WTC11 (cell line): Measurements from ENCODE around the gene SLC43A3. TPM values are rescaled to one million over a fixed set of nuclear protein-coding genes. Genes with fewer than 3 reads are reported as not detected.

Experiments
- ATAC-seq: fragments of 200-7000 bp; cut with Tn5 transposase; 2 replicates; pipeline ENCODE4 v1.10.0; 2021; ENCODE audit warnings: mild to moderate bottlenecking, moderate library complexity
- CTCF ChIA-PET: fragments of 300-600 bp; sonication (Branson Sonifier 250); formaldehyde crosslinking; loops from one replicate; lab custom pipeline; 2021; ENCODE audit warnings: antibody characterized with exemption; lab: Charles Lee
- POLR2A ChIA-PET: fragments of 350-600 bp; sonication (Branson Sonifier 250); formaldehyde crosslinking; loops from one replicate; lab custom pipeline; 2021; ENCODE audit warnings: antibody characterized with exemption; lab: Charles Lee
- DNase-seq: peaks from one replicate; pipeline ENCODE4 v3.0.0; 2021; ENCODE audit warnings: low spot score
- H3K27ac Mint-ChIP-seq: 2 replicates; pipeline ENCODE4 v1.8.0; 2021; ENCODE audit warnings: mixed read lengths
- H3K27me3 Mint-ChIP-seq: 2 replicates; pipeline ENCODE4 v1.8.0; 2021; ENCODE audit warnings: low read depth, mild to moderate bottlenecking, moderate library complexity, mixed read lengths
- H3K36me3 Mint-ChIP-seq: 2 replicates; pipeline ENCODE4 v1.8.0; 2021; ENCODE audit warnings: mixed read lengths
- H3K4me1 Mint-ChIP-seq: 2 replicates; pipeline ENCODE4 v1.8.0; 2022; ENCODE audit warnings: mixed read lengths
- H3K4me3 Mint-ChIP-seq: 2 replicates; pipeline ENCODE4 v1.8.0; 2021; ENCODE audit warnings: mild to moderate bottlenecking, moderate library complexity, mixed read lengths
- H3K9me3 Mint-ChIP-seq: 2 replicates; pipeline ENCODE4 v1.8.0; 2021; ENCODE audit warnings: mixed read lengths
- AFF4 ChIP-seq: sonication (generic); formaldehyde crosslinking; IDR thresholded peaks from 2 replicates; pipeline ENCODE4 v1.8.1; 2023; ENCODE audit warnings: mild to moderate bottlenecking, missing genetic modification reagents, borderline replicate concordance
- ARID4B ChIP-seq: sonication (generic); formaldehyde crosslinking; IDR thresholded peaks from 2 replicates; pipeline ENCODE4 v1.8.0; 2023; ENCODE audit warnings: missing genetic modification reagents, mild to moderate bottlenecking, borderline replicate concordance
- CBFB ChIP-seq: sonication (generic); formaldehyde crosslinking; IDR thresholded peaks from 2 replicates; pipeline ENCODE4 v1.8.1; 2022; ENCODE audit warnings: mild to moderate bottlenecking, low read depth, missing genetic modification reagents
- CREM ChIP-seq: sonication (generic); formaldehyde crosslinking; IDR thresholded peaks from 2 replicates; pipeline ENCODE4 v1.8.1; 2022; ENCODE audit warnings: mild to moderate bottlenecking, missing genetic modification reagents, moderate library complexity
- ETV6 ChIP-seq: sonication (generic); formaldehyde crosslinking; IDR thresholded peaks from 2 replicates; pipeline ENCODE4 v1.8.1; 2022; ENCODE audit warnings: mild to moderate bottlenecking, missing genetic modification reagents
- FOXK1 ChIP-seq: sonication (generic); formaldehyde crosslinking; IDR thresholded peaks from 2 replicates; pipeline ENCODE4 v1.8.0; 2022; ENCODE audit warnings: mild to moderate bottlenecking, moderate library complexity, missing genetic modification reagents
- GABPB1 ChIP-seq: sonication (generic); formaldehyde crosslinking; IDR thresholded peaks from 2 replicates; pipeline ENCODE4 v1.8.1; 2023; ENCODE audit warnings: mild to moderate bottlenecking, missing genetic modification reagents
- IRF1 ChIP-seq: sonication (generic); formaldehyde crosslinking; IDR thresholded peaks from 2 replicates; pipeline ENCODE4 v1.8.0; 2023; ENCODE audit warnings: missing genetic modification reagents
- PRRX2 ChIP-seq: fragments of 250-450 bp; sonication (Bioruptor Pico); IDR thresholded peaks from 2 replicates; pipeline ENCODE4 v1.8.0; 2021; ENCODE audit warnings: mild to moderate bottlenecking
- SOX15 ChIP-seq: fragments of 250-450 bp; sonication (Bioruptor Pico); IDR thresholded peaks from 2 replicates; pipeline ENCODE4 v1.9.0; 2021; ENCODE audit warnings: mild to moderate bottlenecking
- TEAD1 ChIP-seq: sonication (generic); formaldehyde crosslinking; IDR thresholded peaks from 2 replicates; pipeline ENCODE4 v1.8.0; 2022; ENCODE audit warnings: mild to moderate bottlenecking, missing genetic modification reagents
- USF2 ChIP-seq: sonication (generic); formaldehyde crosslinking; IDR thresholded peaks from 2 replicates; pipeline ENCODE4 v1.8.1; 2023; ENCODE audit warnings: mild to moderate bottlenecking, missing genetic modification reagents, moderate library complexity
- ZNF138 ChIP-seq: sonication (generic); formaldehyde crosslinking; conservative IDR thresholded peaks from 2 replicates; pipeline ENCODE4 v1.8.1; 2022; ENCODE audit warnings: mild to moderate bottlenecking, moderate library complexity, missing genetic modification reagents
- ZNF423 ChIP-seq: fragments of 250-450 bp; sonication (Bioruptor Pico); IDR thresholded peaks from 2 replicates; pipeline ENCODE4 v2.1.2; 2022; ENCODE audit warnings: mild to moderate bottlenecking, moderate library complexity
- total RNA-seq: library from RNA; stranded (reverse); gene quantifications from 3 replicates; pipeline ENCODE4 v1.2.3, GENCODE V29; 2021
- TF ChIP-seq, protein P1 (sequence below): sonication (generic); formaldehyde crosslinking; IDR thresholded peaks from 2 replicates; pipeline ENCODE4 v1.8.1; 2023; ENCODE audit warnings: mild to moderate bottlenecking, missing genetic modification reagents, moderate library complexity
- TF ChIP-seq, protein P2 (sequence below): fragments of 250-450 bp; sonication (Bioruptor Pico); IDR thresholded peaks from 2 replicates; pipeline ENCODE4 v1.9.0; 2021; ENCODE audit warnings: mild to moderate bottlenecking
- TF ChIP-seq, protein P3 (sequence below): sonication (generic); formaldehyde crosslinking; IDR thresholded peaks from 2 replicates; pipeline ENCODE4 v1.8.0; 2023; ENCODE audit warnings: mild to moderate bottlenecking, missing genetic modification reagents
- TF ChIP-seq, protein P4 (sequence below): sonication (generic); formaldehyde crosslinking; IDR thresholded peaks from 2 replicates; pipeline ENCODE4 v1.8.1; 2022; ENCODE audit warnings: missing genetic modification reagents, borderline replicate concordance

The SLC43A3 gene
- total RNA-seq, 1 experiment from 2014 or later = 22.6 TPM

DNA sequence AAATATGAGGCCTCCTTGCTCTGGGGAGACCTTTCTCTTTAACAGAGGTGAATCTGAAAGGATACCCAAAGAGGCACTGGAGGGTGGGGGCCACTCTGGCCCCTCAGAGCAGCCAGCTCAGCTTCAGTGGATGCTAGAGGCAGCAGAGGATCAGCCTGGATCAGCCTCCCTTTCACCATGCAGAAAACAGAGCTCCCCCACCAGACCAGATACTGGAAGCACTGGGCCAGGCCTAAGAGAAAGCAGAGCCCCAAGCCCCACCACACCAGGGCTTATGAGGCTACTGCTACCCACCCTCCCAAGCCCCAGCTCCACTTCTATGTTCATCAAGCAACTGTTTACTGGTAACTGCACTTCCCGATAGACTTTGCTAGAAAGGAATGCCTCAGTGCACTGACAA lies 4.0 kb upstream of the SLC43A3 start (continued):
- TF ChIP-seq AFF4 (CRISPR knock-in tag) (no peak), ETV6 (CRISPR knock-in tag) (no peak), FOXK1 (no peak), GABPB1 (CRISPR knock-in tag) (no peak), ZNF423 (CRISPR knock-in tag) (no peak), ZNF138 (no peak), TEAD1 (CRISPR knock-in tag) (no peak)
- TF ChIP-seq, protein P1, sequence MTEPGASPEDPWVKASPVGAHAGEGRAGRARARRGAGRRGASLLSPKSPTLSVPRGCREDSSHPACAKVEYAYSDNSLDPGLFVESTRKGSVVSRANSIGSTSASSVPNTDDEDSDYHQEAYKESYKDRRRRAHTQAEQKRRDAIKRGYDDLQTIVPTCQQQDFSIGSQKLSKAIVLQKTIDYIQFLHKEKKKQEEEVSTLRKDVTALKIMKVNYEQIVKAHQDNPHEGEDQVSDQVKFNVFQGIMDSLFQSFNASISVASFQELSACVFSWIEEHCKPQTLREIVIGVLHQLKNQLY (CRISPR knock-in tag) = no peak
- TF ChIP-seq, protein P2, sequence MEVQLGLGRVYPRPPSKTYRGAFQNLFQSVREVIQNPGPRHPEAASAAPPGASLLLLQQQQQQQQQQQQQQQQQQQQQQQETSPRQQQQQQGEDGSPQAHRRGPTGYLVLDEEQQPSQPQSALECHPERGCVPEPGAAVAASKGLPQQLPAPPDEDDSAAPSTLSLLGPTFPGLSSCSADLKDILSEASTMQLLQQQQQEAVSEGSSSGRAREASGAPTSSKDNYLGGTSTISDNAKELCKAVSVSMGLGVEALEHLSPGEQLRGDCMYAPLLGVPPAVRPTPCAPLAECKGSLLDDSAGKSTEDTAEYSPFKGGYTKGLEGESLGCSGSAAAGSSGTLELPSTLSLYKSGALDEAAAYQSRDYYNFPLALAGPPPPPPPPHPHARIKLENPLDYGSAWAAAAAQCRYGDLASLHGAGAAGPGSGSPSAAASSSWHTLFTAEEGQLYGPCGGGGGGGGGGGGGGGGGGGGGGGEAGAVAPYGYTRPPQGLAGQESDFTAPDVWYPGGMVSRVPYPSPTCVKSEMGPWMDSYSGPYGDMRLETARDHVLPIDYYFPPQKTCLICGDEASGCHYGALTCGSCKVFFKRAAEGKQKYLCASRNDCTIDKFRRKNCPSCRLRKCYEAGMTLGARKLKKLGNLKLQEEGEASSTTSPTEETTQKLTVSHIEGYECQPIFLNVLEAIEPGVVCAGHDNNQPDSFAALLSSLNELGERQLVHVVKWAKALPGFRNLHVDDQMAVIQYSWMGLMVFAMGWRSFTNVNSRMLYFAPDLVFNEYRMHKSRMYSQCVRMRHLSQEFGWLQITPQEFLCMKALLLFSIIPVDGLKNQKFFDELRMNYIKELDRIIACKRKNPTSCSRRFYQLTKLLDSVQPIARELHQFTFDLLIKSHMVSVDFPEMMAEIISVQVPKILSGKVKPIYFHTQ = no peak

DNA sequence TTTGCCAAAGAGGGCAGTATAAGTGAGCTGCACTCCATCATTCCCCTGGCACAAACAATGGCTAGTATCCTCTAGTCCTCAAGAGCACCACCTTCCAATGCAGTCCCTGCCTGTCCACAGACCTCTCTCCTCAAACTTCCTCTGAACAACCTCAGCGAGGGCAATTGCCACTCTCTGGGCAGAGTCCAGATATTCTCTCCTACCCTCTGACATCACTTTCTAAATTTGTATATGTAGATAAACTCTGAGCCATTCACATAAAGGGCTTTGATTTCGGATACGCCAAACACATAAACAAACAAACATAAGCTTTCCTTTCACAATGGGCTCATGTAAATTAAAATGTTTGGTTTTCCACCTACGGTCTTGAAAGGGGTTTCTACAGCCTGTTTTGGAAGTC lies 3.0 kb upstream of the SLC43A3 start:
- peaks cover 39% of the 10 kb centered on the region for H3K27me3 Mint-ChIP-seq

More for the DNA sequence above, 3.0 kb upstream of the SLC43A3 start:
- Mint-ChIP-seq H3K27ac (no peak overlapping the region), H3K36me3 (peaks cover 3% of the 10 kb centered on the region; the same call in 1 of the 2 replicates), H3K4me1 (peaks cover 24% of the 10 kb centered on the region), H3K4me3 (no peak overlapping the region), H3K9me3 (no peaks in the 10 kb centered on the region)
- DNase-seq (no peak), ATAC-seq (no peak)
- ChIA-PET POLR2A (no interaction called here), CTCF (interaction anchor here (0.6 to 1.9 kb wide), 7 partner anchors 30 to 84 kb away, joined by 3 to 20 read pairs (median 4); partner anchors contain the start of gene RTN4RL2)
- TF ChIP-seq CREM = no peak
- TF ChIP-seq SOX15 (CRISPR knock-in tag) = no peak
- TF ChIP-seq, protein P3, sequence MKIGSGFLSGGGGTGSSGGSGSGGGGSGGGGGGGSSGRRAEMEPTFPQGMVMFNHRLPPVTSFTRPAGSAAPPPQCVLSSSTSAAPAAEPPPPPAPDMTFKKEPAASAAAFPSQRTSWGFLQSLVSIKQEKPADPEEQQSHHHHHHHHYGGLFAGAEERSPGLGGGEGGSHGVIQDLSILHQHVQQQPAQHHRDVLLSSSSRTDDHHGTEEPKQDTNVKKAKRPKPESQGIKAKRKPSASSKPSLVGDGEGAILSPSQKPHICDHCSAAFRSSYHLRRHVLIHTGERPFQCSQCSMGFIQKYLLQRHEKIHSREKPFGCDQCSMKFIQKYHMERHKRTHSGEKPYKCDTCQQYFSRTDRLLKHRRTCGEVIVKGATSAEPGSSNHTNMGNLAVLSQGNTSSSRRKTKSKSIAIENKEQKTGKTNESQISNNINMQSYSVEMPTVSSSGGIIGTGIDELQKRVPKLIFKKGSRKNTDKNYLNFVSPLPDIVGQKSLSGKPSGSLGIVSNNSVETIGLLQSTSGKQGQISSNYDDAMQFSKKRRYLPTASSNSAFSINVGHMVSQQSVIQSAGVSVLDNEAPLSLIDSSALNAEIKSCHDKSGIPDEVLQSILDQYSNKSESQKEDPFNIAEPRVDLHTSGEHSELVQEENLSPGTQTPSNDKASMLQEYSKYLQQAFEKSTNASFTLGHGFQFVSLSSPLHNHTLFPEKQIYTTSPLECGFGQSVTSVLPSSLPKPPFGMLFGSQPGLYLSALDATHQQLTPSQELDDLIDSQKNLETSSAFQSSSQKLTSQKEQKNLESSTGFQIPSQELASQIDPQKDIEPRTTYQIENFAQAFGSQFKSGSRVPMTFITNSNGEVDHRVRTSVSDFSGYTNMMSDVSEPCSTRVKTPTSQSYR = no peak
- no peak for TF ChIP-seq IRF1 (CRISPR knock-in tag)
- TF ChIP-seq USF2 (CRISPR knock-in tag) = no peak
- no peak for TF ChIP-seq CBFB (CRISPR knock-in tag)
- TF ChIP-seq, protein P4, sequence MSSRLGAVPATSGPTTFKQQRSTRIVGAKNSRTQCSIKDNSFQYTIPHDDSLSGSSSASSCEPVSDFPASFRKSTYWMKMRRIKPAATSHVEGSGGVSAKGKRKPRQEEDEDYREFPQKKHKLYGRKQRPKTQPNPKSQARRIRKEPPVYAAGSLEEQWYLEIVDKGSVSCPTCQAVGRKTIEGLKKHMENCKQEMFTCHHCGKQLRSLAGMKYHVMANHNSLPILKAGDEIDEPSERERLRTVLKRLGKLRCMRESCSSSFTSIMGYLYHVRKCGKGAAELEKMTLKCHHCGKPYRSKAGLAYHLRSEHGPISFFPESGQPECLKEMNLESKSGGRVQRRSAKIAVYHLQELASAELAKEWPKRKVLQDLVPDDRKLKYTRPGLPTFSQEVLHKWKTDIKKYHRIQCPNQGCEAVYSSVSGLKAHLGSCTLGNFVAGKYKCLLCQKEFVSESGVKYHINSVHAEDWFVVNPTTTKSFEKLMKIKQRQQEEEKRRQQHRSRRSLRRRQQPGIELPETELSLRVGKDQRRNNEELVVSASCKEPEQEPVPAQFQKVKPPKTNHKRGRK (CRISPR knock-in tag) = no peak
- no peak for TF ChIP-seq PRRX2
- no peak for TF ChIP-seq ARID4B (CRISPR knock-in tag)
